Keratinocyte (primary cell): Measurements from ENCODE around the gene MINK1. TPM values are rescaled to one million over a fixed set of nuclear protein-coding genes. Genes with fewer than 3 reads are reported as not detected.

ENCODE experiments used
- DNase-seq: peaks from one replicate; pipeline ENCODE4 v3.0.0-alpha.2; 2011; ENCODE audit warnings: low read depth, missing footprints, low spot score
- FAIRE-seq: peaks from 2 replicates; lab custom pipeline; 2011; peaks lifted over from hg19 to GRCh38; lab: Jason Lieb, UNC
- H2AFZ ChIP-seq: 2 replicates; pipeline ENCODE4 v1.6.0; 2012; ENCODE audit warnings: low read length, control low read depth, inconsistent platforms; ENCODE audit not compliant: control insufficient read depth
- H3K27ac ChIP-seq: 2 replicates; pipeline ENCODE4 v1.5.1; 2011; ENCODE audit warnings: low read length; ENCODE audit not compliant: control insufficient read depth, insufficient read depth
- H3K27me3 ChIP-seq: 3 replicates; pipeline ENCODE4 v1.6.0; 2011; ENCODE audit warnings: low read length; ENCODE audit not compliant: control insufficient read depth, insufficient read depth; ENCODE audit errors: extremely low read depth
- H3K36me3 ChIP-seq, 2 experiments: 2 replicates in 1 of 2; 3 replicates in 1 of 2; pipeline ENCODE4 v1.5.1; 2011; ENCODE audit warnings: low read length in 2 of 2, mild to moderate bottlenecking in 1 of 2; ENCODE audit not compliant: control insufficient read depth in 2 of 2, insufficient read depth in 2 of 2; ENCODE audit errors: extremely low read depth in 1 of 2
- H3K4me1 ChIP-seq: 3 replicates; pipeline ENCODE4 v1.5.1; 2011; ENCODE audit warnings: low read length; ENCODE audit not compliant: control insufficient read depth, insufficient read depth; ENCODE audit errors: extremely low read depth
- H3K4me2 ChIP-seq: 3 replicates; pipeline ENCODE4 v1.6.0; 2011; ENCODE audit warnings: low read depth, low read length; ENCODE audit not compliant: control insufficient read depth, insufficient read depth; ENCODE audit errors: extremely low read depth
- H3K4me3 ChIP-seq, 3 experiments: fragments of 200-600 bp in 1 of 3; sonication (generic) in 1 of 3; 2 replicates in 2 of 3; 3 replicates in 1 of 3; pipeline ENCODE4 v1.5.1; 2011 to 2016; ENCODE audit warnings: low read length in 3 of 3, mild to moderate bottlenecking in 3 of 3, control low read depth in 2 of 3, inconsistent platforms in 1 of 3, low read depth in 1 of 3, mixed read lengths in 1 of 3, mixed run types in 1 of 3, moderate library complexity in 1 of 3; ENCODE audit not compliant: control insufficient read depth in 2 of 3, insufficient read depth in 2 of 3; ENCODE audit errors: extremely low read depth in 1 of 3
- H3K79me2 ChIP-seq: 2 replicates; pipeline ENCODE4 v1.6.0; 2012; ENCODE audit warnings: low read length; ENCODE audit not compliant: control insufficient read depth, insufficient read depth
- H3K9ac ChIP-seq: 3 replicates; pipeline ENCODE4 v1.6.0; 2011; ENCODE audit warnings: low read length; ENCODE audit not compliant: control insufficient read depth, insufficient read depth; ENCODE audit errors: extremely low read depth
- H3K9me1 ChIP-seq: 3 replicates; pipeline ENCODE4 v1.6.0; 2011; ENCODE audit warnings: low read length; ENCODE audit not compliant: control insufficient read depth, insufficient read depth; ENCODE audit errors: extremely low read depth
- H3K9me3 ChIP-seq: 2 replicates; pipeline ENCODE4 v1.5.1; 2012; ENCODE audit warnings: low read depth, low read length; ENCODE audit not compliant: control insufficient read depth
- H4K20me1 ChIP-seq: 3 replicates; pipeline ENCODE4 v1.6.0; 2011; ENCODE audit warnings: low read length; ENCODE audit not compliant: control insufficient read depth, insufficient read depth; ENCODE audit errors: extremely low read depth
- CTCF ChIP-seq, 3 experiments: IDR thresholded peaks in 1 of 3; conservative IDR thresholded peaks in 1 of 3; optimal IDR thresholded peaks in 1 of 3; 2 replicates in 2 of 3; 3 replicates in 1 of 3; pipeline versions ENCODE3 to v1.5.1; 2011; ENCODE audit warnings: low read length in 3 of 3, mild to moderate bottlenecking in 3 of 3, moderate library complexity in 2 of 3, control low read depth in 1 of 3, inconsistent platforms in 1 of 3; ENCODE audit not compliant: insufficient read depth in 2 of 3; ENCODE audit errors: extremely low read depth in 1 of 3
- EZH2 ChIP-seq: IDR thresholded peaks from one replicate; pipeline ENCODE4 v1.6.1; 2012; ENCODE audit warnings: inconsistent platforms, mild to moderate bottlenecking, low read length, moderate library complexity
- dilution Hi-C: fragments of 300-500 bp; cut with MboI; formaldehyde crosslinking; loops from one replicate; pipeline ENCODE4 v1.7.0; 2020; ENCODE audit warnings: low sequenced_read_pairs; ENCODE audit not compliant: extremely low pct_ligation_motif_present
- polyA plus RNA-seq, 5 experiments: library from polyadenylated mRNA; depleted of rRNA in 3 of 5; stranded (reverse) in 3 of 5; stranded (forward) in 1 of 5; unstranded in 1 of 5; fragments of >200 nt; gene quantifications; 1 replicate in 1 of 5; 2 replicates in 3 of 5; 3 replicates in 1 of 5; pipeline versions ENCODE4 v1.2.1 to v1.2.3, GENCODE V29; 2011 to 2012; ENCODE audit warnings: missing spikeins in 2 of 5, low read depth in 1 of 5, low replicate concordance in 1 of 5

The MINK1 gene
- polyA plus RNA-seq, 1 donor (not counting 4 experiments of a cell fraction or from before 2014, with no cell fraction given) = 82.8 TPM

- FAIRE-seq (no peak), DNase-seq (no peak)
- H3K9me1 ChIP-seq = no peaks in the 10 kb centered on the region
Observed at GRCh38 chr17:4936436-4936835, 103.3 kb downstream of the MINK1 start.

GRCh38 chr17:4937553-4937952 is 104.4 kb downstream of the MINK1 start:
- Histone ChIP-seq H3K4me3 (no peak overlapping the region), H4K20me1 (no peaks in the 10 kb centered on the region), H3K9me1 (no peaks in the 10 kb centered on the region), H3K36me3 (peaks cover 12 to 21% of the 10 kb centered on the region in 2 experiments), H3K79me2 (peaks cover 40% of the 10 kb centered on the region), H3K9me3 (no peaks in the 10 kb centered on the region), H2AFZ (no peak overlapping the region), H3K4me1 (peaks cover 23% of the 10 kb centered on the region), H3K9ac (no peak overlapping the region), H3K27ac (no peak overlapping the region), H3K27me3 (no peaks in the 10 kb centered on the region), H3K4me2 (no peak overlapping the region)
- dilution Hi-C loops = no loop called here
- FAIRE-seq = no peak
- no peak for DNase-seq
- TF ChIP-seq CTCF (optimal IDR thresholded peaks at IDR 0.05 in 1 of 3, IDR thresholded peaks at IDR 0.05 in 1 of 3, conservative IDR thresholded peaks at IDR 0.05 in 1 of 3; ENCODE audit: extremely low read depth in 1 of 3, insufficient read depth in 2 of 3, low read length in 3 of 3) (no peak), EZH2 (no peak)

More at GRCh38 chr17:4936436-4936835, 103.3 kb downstream of the MINK1 start:
- peaks cover 10 to 19% of the 10 kb centered on the region in 2 experiments for H3K36me3 ChIP-seq
- H3K27me3 ChIP-seq = no peaks in the 10 kb centered on the region
- TF ChIP-seq CTCF (optimal IDR thresholded peaks at IDR 0.05 in 1 of 3, IDR thresholded peaks at IDR 0.05 in 1 of 3, conservative IDR thresholded peaks at IDR 0.05 in 1 of 3; ENCODE audit: extremely low read depth in 1 of 3, insufficient read depth in 2 of 3, low read length in 3 of 3) (no peak), EZH2 (no peak)
- no peak overlapping the region for H2AFZ ChIP-seq
- H3K27ac ChIP-seq = no peak overlapping the region
- H4K20me1 ChIP-seq = no peaks in the 10 kb centered on the region
- no peak overlapping the region for H3K9ac ChIP-seq
- H3K79me2 ChIP-seq = peaks cover 28% of the 10 kb centered on the region
- no peaks in the 10 kb centered on the region for H3K9me3 ChIP-seq
- H3K4me1 ChIP-seq = peaks cover 16% of the 10 kb centered on the region
- dilution Hi-C loops = no loop called here
- H3K4me3 ChIP-seq = no peak overlapping the region
- H3K4me2 ChIP-seq = no peak overlapping the region
